HG02884 (cell line): ENCODE data around the gene PSMA4.
"Not testable (repeated sequence)": the region's sequence is repeated elsewhere in the genome, so short reads cannot be mapped to it uniquely, and the experiment has no call there.

ENCODE experiments used
- ATAC-seq: cut with Tn5 transposase; IDR thresholded peaks from one replicate; pipeline ENCODE4 v1.9.1; 2021; ENCODE audit warnings: mild to moderate bottlenecking, moderate library complexity; ENCODE audit not compliant: unreplicated experiment

The PSMA4 gene

GRCh38 chr15:78550815-78551214 is 10.6 kb downstream of the PSMA4 start:
- no peak for ATAC-seq

DNA sequence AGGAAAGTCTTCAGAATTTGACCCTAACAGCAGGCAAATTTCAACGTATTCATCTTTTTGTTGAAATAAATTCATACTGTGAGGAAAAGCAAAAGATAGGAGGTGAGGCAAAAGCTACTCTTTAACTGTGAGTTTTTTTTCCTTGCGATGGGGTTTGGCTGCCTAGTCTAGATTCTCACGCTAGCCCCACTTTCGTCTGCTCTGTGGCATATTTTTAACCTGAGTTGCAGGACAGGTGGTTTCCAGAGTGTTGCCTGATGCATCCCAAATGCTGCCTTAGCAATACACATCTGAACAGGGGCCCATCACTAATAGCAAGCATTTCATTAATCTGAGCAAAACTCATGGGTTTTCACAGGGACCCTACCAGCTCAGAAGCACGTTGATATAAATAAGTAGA is 11.7 kb downstream of the PSMA4 start:
- no peak for ATAC-seq

GRCh38 chr15:78552597-78552996 is 12.4 kb downstream of the PSMA4 start:
- ATAC-seq, result no peak

DNA sequence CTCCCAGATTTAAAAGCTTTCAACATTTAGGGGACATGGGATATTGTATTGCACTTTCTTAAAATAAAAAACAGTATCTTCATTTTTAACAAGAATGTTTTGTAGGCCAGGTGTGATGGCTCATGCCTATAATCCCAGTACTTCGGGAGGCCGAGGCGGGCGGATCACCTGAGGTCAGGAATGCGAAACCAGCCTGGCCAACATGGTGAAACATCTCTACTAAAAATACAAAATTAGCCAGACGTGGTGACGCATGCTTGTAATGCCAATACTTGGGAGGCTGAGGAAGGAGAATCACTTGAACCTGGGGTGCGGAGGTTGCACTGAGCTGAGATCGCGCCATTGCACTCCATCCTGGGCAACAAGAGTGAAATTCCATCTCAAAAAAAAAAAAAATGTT is 20.0 kb downstream of the PSMA4 start:
- not testable (repeated sequence) for ATAC-seq

- no peak for ATAC-seq
These were observed 21.2 kb downstream of the PSMA4 start for GRCh38 chr15:78561490-78561889.

DNA sequence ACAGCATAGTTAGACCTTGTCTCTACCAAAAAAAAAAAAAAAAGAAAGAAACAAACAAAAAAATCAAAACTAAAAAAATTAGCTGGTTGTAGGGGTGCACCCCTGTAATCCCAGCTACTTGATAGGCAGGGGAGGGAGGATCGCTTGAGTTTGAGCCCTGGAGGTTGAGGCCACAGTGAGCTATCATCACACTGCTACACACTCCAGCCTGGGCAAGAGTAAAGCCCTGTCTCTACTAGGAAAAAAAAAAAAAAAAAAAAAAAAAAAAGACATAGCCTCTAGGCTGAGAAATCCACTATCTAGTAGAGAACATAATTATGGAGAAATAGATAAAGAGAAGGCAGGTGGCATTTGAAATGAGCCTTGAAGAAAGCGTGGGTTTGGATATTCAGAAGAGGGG is 22.8 kb downstream of the PSMA4 start:
- ATAC-seq, result no peak

DNA sequence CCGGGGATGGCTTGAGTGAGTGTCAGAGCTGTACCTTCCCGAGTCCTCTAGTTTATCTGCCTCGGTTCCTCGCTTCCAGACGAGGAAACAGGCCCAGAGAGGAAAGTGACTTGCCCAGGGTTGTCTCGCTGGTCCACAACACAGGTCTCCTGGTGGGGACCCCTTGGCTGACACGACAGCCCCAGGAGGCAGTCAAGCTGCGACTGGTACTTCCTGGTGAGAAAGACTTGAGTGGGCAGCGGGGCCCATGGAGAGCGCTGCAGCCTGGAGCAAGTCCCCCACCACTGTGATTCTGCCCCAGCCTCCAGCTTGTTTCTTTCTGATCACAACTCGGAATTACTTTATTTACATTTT is 24.5 kb downstream of the PSMA4 start:
- ATAC-seq, result no peak

GRCh38 chr15:78565097-78565950 is 25.1 kb downstream of the PSMA4 start, which contains the start of gene CHRNA5:
TSS of gene CHRNA5 (plus strand) at chr15:78565520. CDS start at chr15:78565720, 200 bp downstream.
- ATAC-seq, result peak; percentile 58

- ATAC-seq, result peak; percentile 21
These were observed 25.9 kb downstream of the PSMA4 start for GRCh38 chr15:78565951-78566774.

DNA sequence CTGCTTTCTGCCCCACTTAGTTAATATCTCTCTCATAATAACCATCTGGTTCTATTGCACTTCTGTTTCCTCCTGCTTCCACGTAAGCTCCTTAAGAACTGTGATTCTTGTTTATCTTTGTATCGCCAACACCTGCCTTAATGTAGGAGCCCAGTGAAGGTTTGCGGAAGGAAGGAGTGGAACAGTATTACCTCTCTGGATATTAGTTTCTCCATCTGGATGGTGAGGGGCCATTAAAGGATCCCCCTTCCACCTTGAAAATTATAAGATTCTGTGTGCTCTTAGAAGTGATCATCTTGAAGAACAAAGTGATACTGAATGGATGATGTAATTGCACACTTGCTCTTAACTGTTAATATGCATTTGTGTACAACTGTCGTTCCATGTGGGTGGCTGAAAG is 27.3 kb downstream of the PSMA4 start:
- ATAC-seq, result no peak

DNA sequence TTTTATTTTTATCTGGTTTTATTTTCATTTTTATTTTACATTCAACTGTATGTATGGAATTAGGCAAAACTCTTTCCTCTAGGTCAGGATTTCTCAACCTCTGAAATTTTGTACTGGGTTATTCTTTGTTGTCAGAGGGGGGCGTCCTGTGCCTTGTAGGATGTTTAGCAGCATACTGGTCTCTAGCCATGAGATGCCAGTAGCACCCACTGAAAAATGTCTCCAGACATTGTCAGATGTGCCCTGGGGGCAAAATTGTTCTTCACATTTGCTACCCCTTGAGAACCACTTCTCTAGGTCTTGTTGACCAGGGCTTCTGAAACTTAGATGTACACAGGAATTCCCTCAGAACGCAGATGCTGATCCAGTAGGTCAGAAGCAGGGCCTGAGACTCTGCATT is 30.5 kb downstream of the PSMA4 start:
- ATAC-seq, result no peak

GRCh38 chr15:78571382-78571781 is 31.1 kb downstream of the PSMA4 start:
- ATAC-seq, result no peak

GRCh38 chr15:78573416-78573815 is 33.2 kb downstream of the PSMA4 start:
- ATAC-seq, result no peak

DNA sequence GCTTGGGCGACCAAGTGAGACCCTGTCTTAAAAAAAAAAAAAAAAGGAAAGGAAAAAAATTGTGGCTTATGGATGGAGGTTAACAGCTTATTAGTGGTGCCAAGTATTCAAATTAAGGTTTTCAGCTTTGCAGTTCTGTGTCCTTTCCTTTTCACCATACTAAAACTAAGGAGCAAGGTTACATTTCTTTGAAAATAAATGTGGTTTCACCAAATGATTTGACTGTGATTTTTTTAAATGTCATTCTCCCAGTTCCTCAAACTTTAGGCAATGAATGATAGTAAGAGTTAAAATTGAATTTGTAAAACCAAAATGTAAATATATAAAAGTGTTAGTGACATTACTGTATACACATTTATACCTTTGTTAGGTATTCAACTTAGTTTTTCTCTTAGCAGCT is 34.7 kb downstream of the PSMA4 start:
- no peak for ATAC-seq

DNA sequence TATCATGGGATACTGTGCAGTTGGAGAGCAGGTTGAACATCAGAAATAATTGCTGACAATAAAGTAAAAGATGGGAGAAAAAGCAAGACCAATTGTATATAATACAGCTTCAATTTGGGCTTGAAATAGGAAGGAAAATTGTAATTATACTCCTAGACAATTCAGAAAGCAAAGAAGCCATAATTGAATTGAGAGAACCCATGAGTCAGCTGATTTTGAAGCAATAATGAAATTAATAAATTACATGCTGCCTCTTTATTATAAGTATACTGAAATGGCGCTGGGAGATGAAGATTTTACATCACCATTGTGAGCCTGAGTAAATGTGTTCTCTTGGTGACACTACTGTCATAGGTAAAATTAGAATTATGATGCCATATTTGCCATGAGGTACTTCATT is 57.3 kb downstream of the PSMA4 start:
- ATAC-seq, result no peak

GRCh38 chr15:78598348-78598747 is 58.1 kb downstream of the PSMA4 start:
- ATAC-seq, result no peak

- no peak for ATAC-seq
These were observed 58.9 kb downstream of the PSMA4 start for GRCh38 chr15:78599189-78599588.
